ENCODE results near the gene LAMA3. TPM values are rescaled to one million over a fixed set of nuclear protein-coding genes. Genes with fewer than 3 reads are reported as not detected.

LAMA3 gene
- total RNA-seq, 4 donors from 2014 or later, result 155 to 456 (median 173) TPM

- intact Hi-C loops (cut with DNase I; ENCODE audit: low total_unique reads), result no loop called here
- TF ChIP-seq CTCF (IDR thresholded peaks at IDR 0.05) (no peak), POLR2A (IDR thresholded peaks at IDR 0.05) (no peak)
- H3K4me3 ChIP-seq (ENCODE audit: low read depth, poor library complexity, severe bottlenecking), result no peak overlapping the region
- DNase-seq (ENCODE audit: low spot score in 2 of 2), result no peak
- 50 to 60% methylated on average over 2 of the region's 2 CpGs for whole genome bisulfite sequencing, 2 donors
Measured at GRCh38 chr18:23838233-23838632, 149.0 kb downstream of the LAMA3 start.

- TF ChIP-seq CTCF (IDR thresholded peaks at IDR 0.05) (no peak), POLR2A (IDR thresholded peaks at IDR 0.05) (no peak)
- intact Hi-C loops (cut with DNase I; ENCODE audit: low total_unique reads), result no loop called here
- 58 to 61% methylated on average over 7 of the region's 7 CpGs for WGBS, 2 donors
- no peak overlapping the region for H3K4me3 ChIP-seq (ENCODE audit: low read depth, poor library complexity, severe bottlenecking)
- no peak for DNase-seq (ENCODE audit: low spot score in 2 of 2)
Measured at GRCh38 chr18:23838801-23839366, 149.6 kb downstream of the LAMA3 start.

- intact Hi-C loops (cut with DNase I; ENCODE audit: low total_unique reads), result no loop called here
- DNase-seq (ENCODE audit: low spot score in 2 of 2), result no peak
- TF ChIP-seq CTCF (IDR thresholded peaks at IDR 0.05) (no peak), POLR2A (IDR thresholded peaks at IDR 0.05) (no peak)
- H3K4me3 ChIP-seq (ENCODE audit: low read depth, poor library complexity, severe bottlenecking), result no peak overlapping the region
- 96 to 97% methylated on average over 14 of the region's 14 CpGs for WGBS, 2 donors
Measured at GRCh38 chr18:23842305-23842704, 153.1 kb downstream of the LAMA3 start.

- WGBS, 2 donors, result 83 to 88% methylated on average over 9 of the region's 9 CpGs
- intact Hi-C loops (cut with DNase I; ENCODE audit: low total_unique reads), result no loop called here
- DNase-seq (ENCODE audit: low spot score in 2 of 2), result no peak
- TF ChIP-seq CTCF (IDR thresholded peaks at IDR 0.05) (no peak), POLR2A (IDR thresholded peaks at IDR 0.05) (no peak)
- H3K4me3 ChIP-seq (ENCODE audit: low read depth, poor library complexity, severe bottlenecking), result no peak overlapping the region
Measured at GRCh38 chr18:23844991-23845680, 155.9 kb downstream of the LAMA3 start.

- TF ChIP-seq CTCF (IDR thresholded peaks at IDR 0.05), result no peak
- no peak for TF ChIP-seq POLR2A (IDR thresholded peaks at IDR 0.05)
- intact Hi-C loops (cut with DNase I; ENCODE audit: low total_unique reads), result no loop called here
- WGBS, 2 donors, result 89 to 93% methylated on average over 9 to 15 of the region's 15 CpGs
- H3K4me3 ChIP-seq (ENCODE audit: low read depth, poor library complexity, severe bottlenecking), result no peak overlapping the region
- DNase-seq (ENCODE audit: low spot score in 2 of 2), result no peak
Measured at GRCh38 chr18:23845988-23846630, 156.9 kb downstream of the LAMA3 start.
